ENCODE measurements around the gene TEX11.

Gene TEX11

GRCh38 chrX:70482300-70482699 lies 426.2 kb downstream of the TEX11 start:
- no peak for DNase-seq

- DNase-seq = no peak
Observed at GRCh38 chrX:70481471-70482270, 426.8 kb downstream of the TEX11 start.

- DNase-seq = no peak
Observed at GRCh38 chrX:70480660-70481018, 427.9 kb downstream of the TEX11 start.

- DNase-seq = no peak
Observed at GRCh38 chrX:70479922-70480659, 428.4 kb downstream of the TEX11 start.

GRCh38 chrX:70479247-70479921 lies 429.1 kb downstream of the TEX11 start:
- no peak for DNase-seq
